HG02571 (cell line): ENCODE results near the gene TGFB1.

Experiments used
- ATAC-seq: cut with Tn5 transposase; IDR thresholded peaks from one replicate; pipeline ENCODE4 v1.9.1; 2021; ENCODE audit warnings: mild to moderate bottlenecking, moderate library complexity; ENCODE audit not compliant: unreplicated experiment

The TGFB1 gene

DNA sequence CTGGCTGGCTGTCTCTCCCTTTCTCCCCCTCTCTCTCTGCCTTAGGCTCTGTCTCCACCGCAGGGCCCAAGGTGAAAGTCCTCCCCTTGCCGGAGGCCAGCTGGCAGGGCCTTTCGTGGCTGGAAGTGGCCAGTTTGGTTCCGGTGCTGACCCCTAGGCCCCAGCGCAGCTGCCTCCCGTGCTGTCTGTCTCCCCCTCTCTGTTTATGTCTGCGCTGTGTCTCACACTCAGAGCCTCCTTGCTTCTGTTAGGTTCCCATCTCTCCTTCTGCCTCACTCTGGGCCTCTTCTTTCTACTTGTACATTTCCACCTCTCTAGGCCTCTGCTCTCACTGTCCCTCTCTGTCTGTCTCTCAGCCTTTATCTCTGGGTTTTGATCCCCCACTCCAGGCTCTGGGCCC is 30.7 kb downstream of the TGFB1 start:
- ATAC-seq = no peak

DNA sequence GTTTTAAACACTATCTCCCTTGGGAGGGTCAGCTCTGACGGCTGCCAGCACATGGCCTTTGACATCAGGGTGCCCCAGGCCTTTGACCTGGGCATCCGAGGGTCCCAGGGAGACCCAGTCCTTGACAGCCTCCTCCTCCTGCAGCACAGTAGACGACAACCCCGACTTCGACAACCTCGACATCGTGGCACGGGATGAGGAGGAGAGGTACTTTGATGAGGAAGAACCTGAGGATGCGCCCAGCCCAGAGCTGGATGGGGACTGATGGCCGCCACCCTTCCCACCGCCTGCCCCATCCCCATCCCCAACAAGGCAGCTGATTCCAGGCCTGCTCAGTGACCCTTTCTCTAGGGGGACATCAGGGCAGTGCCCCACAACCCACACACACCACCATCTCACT is 31.3 kb downstream of the TGFB1 start:
- no peak for ATAC-seq

DNA sequence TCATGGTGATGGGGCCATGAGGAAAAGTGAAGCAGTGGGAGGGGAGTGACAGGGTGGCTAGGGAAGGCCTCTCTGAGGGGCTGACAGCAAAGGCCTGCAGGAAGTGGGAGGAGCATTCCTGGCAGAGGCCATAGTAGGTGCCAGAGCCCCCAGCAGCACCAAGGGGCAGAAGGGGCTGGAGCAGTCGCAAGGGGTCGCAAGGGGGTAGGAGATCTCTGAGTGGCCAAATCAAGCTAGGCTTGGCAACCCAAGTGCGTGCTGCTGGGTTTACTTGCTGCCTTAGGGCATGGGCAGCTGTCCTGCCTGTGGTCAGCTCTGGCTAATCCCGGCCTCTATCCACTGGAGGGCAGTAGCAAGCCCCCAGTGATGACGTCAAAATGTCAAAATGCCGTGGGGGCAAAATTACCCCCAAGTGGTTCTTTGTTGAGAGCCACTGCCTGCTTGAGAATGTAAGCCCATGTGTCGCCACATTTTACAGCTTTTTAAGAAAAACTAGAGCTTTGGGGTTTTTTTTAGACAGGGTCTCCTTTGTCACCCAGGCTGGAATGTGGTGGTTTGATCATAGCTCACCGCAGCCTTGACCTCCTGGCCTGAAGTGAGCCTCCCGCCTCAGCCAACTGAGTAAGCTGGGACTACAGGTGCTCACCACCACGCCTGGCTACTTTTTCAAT is 32.0 kb downstream of the TGFB1 start:
- ATAC-seq = no peak

DNA sequence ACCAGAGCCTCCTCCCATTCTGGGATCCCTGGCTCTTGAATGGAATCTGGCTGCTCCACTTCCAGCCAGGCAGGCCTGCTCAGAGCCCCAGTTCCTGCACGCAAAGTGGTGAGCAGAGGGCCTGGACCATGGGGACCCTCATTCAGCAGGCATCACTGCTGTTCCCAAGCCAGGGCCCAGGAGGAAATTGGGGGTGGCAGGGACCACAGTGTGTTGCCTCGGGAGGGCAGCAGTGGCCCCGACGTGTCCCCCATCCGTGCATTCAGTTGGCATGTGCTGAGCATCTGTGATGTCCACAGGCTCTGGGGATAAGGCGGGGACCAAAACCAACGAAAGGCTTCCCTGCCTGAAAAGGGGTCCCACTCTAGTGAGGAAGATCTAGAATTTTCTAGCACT is 32.5 kb downstream of the TGFB1 start:
- no peak for ATAC-seq

DNA sequence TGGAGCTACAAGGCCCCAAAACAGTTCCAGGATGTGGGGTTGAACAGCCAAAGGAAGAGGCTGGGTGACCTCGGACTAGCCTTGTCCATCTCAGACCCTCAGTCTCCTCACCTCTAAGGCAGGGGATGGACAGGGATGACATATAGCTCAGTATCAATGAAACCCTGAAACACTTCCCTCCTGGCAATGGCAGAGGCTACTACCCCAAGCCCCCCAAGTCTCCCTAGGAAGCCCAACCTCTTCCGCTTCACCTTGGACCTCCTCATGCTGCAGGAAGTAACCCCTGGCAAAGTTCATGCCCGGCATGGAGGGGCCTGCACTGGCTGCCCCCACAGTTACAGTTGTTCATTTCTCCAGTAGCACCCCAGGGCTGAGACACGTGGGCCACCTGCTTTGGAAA is 33.2 kb downstream of the TGFB1 start:
- no peak for ATAC-seq

DNA sequence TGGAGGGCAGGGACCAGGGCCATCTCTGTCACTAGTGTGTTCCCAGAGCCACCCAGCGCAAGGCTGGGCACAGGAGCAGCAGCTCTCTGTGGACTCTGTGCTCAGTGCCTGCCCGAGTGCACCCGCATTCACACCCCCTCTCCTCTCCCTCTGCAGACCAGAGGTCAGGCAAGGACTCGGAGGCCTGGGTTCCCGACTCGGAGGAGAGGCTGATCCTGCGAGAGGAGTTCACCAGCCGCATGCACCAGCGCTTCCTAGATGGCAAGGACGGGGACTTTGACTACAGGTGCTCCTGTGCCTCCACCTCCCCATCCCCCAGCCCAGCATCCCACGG is 33.6 kb downstream of the TGFB1 start:
- no peak for ATAC-seq

DNA sequence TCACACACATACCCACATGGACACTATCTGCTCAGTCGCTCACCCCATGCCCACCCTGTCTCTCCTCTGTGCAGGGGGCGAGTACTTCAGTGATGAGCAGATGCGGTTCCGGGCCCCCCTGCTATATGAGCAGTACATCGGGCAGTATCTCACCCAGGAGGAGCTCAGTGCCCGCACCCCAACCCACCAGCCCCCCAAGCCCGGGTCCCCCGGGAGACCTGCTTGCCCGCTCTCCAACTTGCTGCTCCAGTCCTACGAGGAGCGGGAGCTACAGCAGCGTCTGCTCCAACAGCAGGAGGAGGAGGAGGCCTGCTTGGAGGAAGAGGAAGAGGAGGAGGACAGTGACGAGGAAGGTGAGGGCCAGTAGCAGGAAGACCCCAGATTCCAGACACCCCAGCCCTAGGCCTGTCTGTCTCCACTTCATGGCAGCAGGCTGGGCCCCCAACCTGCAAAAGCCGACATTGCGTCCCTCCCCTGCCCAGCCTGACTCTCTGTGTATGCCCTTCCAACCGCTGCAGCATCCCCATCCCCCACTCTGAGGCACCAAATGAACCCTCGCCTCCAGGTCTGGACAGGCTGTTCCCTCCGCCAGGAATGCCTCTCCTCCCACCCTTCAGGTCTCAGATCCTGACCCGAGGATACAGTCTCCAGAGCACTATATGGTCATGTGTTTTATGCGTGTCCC is 34.1 kb downstream of the TGFB1 start:
- ATAC-seq = no peak

DNA sequence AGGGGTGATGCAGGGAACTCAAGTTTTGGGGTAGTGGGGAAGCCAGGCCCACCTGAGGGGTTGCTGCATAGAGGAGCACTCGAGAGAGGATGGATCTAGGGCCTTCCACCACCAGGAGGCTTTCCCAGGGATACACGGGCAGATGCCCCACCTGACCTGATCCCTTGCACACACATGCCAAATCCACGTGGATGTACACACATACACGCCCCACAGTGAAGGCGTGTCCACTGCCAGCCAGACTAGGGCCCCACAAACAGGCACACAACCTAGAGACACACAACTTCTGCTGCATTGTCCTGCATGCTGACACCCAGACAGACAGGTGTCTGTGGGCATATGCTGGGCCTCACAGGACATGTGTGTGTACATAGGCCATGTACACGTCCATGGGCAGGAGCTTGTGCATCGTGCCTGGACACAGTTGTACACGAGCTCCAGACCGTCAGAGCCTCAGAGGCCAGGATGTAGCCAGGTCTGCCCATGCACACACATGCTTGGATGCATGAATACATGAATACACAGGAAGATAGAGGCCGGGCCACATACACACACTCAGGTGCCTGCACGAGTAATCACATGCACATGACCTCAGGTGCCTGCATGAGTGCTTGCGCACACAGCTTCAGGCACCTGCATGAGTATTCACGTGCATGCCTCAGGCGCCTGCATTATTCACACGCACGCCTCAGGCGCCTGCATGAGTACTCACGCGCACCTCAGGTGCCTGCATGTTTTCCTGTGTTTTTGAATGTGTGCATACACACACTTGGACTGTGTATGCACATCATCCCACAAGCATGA is 34.8 kb downstream of the TGFB1 start:
- no peak for ATAC-seq

DNA sequence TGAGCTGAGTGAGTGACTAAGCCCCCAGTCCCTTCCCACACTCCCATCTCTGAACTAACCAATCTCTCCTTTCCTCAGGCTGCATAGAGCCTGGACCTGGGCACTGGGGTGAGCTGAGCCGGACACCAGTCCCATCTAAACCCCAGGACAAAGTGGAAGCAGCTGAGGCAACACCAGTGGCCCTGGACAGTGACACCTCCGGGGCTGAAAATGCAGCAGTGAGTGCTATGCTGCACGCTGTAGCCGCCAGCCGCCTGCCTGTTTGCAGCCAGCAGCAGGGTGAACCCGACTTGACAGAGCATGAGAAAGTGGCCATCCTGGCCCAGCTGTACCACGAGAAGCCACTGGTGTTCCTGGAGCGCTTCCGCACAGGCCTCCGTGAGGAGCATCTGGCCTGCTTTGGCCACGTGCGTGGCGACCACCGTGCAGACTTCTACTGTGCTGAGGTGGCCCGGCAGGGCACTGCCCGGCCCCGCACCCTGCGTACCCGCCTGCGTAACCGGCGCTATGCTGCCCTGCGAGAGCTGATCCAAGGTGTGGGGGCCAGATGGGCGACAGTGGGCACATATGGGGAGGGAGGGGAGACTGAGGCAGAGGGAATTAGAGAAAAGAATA is 37.3 kb downstream of the TGFB1 start:
- ATAC-seq = no peak

DNA sequence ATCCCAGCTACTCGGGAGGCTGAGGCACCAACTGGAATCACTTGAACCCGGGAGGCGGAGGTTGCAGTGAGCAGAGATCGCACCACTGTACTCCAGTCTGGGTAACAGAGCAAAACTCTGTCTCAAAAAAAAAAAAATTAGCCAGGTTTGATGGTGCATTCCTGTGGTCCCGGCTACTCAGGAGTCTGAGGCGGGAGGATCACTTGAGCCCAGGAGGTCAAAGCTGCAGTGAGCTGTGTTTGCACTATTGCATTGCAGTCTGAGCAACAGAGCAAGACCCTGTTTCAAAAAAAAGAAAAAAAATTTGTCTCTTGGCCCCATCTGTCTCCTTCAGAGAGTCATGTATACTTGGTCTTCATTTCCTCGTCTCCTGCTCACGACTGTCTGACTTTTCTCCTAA is 42.1 kb downstream of the TGFB1 start:
- no peak for ATAC-seq

DNA sequence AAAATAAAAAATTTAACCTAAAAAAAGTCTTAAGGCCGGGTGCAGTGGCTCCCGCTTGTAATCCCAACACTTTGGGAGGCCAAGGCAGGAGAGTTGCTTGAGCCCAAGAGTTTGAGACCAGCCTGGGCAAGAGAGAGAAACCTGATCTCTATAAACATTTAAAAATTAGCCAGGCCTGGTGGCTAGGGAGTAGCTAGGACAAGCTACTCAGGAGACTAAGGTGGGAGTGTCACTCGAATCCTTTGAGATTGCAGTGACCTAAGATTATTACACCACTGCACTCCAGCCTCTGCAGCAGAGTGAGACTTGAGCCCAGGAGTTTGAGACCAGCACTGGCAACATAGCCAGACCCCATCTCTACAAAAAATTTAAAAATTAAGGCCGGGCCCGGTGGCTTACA is 42.6 kb downstream of the TGFB1 start:
- ATAC-seq = no peak

DNA sequence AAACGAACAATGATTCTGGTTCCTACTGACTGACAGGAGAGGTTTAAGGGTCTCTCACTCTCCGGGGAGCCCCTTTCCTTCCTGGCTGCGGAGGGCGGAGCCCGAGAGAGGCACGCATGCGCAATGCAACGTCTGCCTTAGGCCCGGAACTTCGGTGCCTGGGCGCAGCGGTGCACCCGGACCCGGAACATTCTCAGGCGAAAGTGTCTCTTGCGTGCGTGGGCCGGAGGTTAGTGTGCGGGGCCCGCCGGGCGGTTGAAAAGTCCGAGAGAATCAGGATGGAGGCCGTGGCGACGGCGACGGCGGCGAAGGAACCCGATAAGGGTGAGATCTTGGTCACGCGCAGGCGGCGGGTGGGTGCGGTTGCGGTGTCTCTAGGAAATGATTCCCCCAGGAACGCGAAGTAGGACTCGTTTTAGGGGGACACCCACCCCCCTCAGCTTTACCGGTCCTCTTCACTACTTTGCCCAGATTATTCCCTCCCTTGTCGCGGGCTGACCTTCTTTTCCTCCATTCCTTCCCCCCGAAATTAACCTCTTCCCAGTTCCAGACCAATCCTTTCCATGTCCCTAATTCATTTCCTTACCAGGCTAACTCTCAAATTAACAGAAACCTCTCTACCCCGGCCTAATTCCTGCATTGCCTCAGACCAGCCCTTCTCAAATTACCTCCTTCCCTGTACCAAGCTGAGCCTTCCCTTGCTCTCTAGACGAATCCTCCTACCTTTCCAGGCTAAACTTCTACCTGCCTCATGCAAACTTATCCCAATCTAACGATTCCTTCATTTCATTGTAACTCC is 43.5 kb downstream of the TGFB1 start, which contains the start of gene CCDC97:
Gene CCDC97 (plus strand): TSS at position 140 of the 799 bp plus-strand sequence. CDS start 139 bp downstream, at position 279.
- ATAC-seq = no peak

DNA sequence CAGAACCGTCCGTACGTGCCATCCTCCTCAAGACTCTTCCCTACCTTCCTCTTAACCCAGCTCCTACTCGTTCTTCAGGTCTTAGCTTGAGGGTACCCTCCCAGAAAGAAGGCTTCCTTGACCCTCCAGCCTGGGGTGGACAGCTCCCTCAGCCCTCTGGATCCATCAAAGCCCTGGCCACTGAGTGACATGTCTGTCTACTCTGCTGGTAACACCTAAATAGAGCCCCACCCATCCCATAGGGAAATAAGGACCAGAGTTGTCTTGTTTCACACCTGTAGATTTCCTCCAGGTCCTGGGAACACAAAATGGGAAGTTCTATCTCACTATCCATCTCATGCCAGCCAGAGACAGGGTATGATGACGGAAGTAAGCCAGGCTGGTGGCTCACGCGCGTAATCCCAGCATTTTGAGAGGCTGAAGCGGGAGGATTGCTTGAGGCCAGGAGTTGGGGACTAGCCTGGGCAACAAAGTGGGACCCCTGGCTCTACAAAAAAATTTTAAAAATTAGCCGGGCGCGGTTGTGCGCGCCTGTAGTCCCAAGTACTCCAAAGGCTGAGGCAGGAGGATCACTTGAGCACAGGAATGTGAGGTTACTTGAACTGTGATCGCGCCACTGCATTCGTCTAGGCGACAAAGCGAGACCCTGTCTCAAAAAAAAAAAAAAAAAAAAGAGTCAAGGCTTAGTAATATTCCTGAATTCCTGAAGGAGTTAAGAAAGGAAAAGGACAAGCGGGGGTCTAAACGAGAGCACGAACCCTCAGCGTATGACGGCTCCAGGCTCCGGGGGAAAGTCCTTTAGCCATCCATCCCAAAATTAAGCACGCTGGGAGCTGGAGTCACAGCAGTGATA is 44.3 kb downstream of the TGFB1 start:
- no peak for ATAC-seq

DNA sequence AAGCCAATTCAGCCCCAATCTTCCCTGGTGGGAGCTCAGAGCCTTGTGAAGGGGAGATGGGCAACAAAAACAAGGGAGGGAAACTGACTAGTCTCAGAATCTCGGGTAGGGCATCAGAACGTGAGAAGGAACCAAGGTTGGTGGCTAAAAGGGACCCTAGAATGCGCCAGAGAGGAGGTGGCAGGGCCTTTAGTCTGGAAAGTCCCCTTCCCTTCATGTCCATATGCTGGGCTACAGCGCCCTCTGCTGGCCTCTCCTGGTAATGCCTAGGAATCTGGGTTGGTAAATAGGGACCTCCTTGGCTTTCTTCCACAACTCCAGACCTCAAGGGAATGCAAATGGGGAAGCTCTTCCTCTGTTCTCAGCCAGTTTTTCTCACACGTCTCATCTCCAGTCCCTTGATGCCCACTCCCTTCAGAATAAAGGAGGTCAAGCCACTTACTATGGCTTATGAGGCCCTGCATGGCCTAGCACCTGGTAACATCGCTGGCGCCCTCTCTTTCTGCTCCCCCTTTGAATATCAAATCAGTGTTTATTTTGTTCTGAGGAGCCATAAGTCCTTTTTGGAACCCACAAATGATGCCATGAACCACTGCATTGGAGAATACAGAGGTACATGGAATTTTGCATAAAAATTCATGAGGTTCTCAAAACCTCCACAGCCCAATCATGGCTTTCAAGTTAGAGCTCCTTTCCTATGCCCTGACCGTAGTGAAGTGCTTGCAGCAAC is 45.1 kb downstream of the TGFB1 start:
- no peak for ATAC-seq

DNA sequence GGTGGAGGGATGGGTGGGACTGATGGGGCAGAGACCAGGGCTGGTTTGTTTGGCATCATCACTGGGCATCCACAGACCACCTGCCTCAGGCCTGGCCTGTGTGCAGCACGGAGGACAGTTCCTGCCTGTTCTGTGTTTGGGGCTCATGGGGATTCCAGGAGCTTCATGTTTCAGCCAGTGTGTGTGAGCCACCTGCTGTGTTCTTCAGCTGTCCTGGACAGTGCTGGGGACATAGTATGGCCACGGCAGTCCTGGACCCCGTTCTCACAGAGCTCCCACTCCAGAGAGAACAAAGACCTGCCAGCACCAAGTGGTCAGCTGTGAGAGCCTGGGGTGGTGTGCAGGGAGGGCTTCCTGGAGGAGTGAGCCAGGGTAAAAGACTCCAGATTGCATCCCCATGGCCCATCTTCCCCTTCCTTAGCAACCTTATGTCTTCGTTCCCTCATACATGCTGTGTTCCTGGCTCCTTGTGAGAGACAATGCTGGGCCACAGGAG is 45.7 kb downstream of the TGFB1 start:
- ATAC-seq = no peak

DNA sequence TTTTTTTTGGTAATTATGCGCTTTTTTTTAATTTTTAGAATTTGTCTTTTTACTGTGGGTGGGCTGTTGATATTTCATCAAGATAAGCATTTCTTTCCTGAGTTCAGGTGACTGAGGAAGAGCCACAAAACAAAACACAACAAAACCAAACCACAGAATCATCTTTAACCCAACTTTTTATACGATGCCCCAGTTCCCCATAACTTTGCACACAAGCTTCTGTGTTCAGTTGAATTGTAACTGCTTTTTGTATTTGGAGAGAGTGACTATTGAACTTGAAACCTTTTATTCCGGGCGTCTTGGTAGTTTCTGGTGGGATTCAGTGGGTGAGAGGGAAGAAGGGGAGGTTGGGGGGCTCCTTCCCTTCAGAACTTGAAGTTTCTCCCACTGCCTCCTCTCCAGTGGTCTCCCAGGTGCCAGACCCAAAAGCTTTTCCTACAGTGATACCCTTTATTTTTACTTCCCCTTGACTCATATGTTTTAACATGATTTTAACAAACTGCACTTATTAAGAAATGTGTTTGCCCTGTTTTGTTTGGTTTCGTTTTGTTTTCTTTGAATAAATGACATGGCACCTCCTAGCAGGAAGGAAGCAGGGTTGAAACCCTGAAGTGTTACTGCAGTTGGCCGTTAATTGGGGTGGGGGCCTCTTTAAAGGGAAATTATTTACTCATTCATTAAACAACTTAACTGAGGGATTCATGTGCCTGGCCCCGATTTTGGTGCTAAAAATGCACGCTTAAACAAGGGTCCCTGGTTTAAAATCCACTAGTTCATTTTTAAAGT is 46.4 kb downstream of the TGFB1 start:
- ATAC-seq = no peak

DNA sequence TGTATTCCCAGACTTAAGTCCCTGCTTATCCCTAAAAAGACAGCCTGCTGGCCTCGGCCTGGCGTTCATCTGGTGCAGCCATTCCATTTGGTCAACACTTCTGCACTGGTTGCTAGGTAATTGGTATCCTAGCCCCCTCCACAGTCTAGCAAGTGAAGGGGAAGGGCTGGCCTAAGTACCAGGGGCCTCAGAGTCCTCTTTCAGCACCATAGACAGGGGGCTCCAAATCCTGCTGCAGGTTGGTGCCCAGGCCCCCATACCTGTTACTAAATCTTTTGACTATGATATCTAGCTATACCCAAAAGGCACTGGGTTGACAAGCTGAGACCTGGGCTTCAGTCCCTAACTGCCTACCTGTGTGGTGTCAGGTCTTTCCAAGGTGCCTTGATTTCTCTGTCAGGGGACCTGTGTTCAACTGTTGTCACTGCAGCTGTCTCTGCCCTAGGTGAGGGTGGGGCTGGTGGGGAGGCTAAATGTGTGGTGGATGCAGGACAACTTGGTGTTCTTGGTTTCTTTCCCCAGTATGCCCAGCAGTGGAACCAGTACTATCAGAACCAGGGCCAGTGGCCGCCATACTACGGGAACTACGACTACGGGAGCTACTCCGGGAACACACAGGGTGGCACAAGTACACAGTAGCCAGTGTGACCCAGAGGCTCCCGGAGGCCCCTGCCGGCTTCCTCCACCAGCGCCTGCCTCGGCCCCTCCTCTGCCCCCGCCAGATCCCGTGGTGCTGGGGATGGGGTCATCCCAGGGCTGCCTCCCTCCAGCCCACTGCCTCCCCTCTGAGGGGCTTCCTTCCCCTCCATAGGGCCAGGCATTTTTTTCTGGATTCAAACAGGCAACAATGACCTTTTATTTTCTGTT is 47.6 kb downstream of the TGFB1 start:
- ATAC-seq = no peak
